ENCODE measurements around the gene TRNT1. TPM values are rescaled to one million over a fixed set of nuclear protein-coding genes. Genes with fewer than 3 reads are reported as not detected.
A peak's percentile ranks its signal among the peaks of the same experiment; 100 is the strongest.

TRNT1 gene
- 10 to 100 TPM; 28.9 to 37.2 (median 34.5) TPM for polyA plus RNA-seq (ENCODE audit: insufficient read length in 4 of 4)

DNA sequence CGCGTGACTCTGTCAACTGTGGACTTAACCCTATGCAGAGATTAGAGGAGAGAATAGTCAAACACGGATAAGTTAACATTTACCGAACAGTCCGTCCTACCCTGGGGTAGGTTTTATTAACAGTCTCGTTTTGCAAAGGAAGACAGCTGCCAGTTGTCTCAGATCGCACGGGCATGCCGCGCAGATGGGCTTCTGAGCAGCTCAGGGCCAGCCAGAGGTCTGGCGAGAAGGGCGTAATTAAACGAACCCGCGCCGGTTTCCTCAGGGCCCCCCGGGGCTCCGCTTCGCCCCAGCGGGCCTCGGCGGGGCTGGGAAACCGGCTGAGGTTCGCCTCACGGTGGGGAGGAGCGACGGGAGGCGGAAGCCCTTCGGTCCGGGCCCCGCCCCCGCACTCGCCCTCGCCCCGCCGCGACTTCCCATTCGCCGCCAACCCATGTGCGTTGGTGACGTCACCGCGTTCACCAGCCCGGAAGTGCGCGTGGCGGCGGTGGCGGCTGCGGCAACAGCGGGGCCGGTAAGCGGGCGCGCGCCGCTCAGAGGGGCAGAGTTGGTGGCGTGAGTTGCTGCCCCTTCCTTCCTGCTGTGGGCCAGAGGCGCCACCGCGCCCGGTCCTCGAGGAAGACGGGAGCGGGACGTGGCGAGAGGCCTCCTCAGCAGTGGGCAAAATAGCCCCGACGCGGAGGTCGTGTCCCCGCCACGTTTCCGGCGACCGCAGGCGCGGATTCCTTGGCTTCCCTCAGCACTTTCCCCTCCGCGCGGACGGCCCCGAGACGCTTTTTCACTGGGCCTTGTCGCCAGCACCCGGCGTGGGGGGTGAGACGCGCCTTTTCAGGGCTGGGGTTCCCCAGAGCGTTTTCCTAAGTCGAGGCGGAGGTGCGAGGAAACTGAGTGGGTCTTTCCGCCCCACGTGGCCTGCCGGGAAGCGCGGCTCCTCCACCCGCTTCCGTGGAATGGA, at the start of gene TRNT1:
Gene TRNT1 (plus strand): TSS at position 464 of the 955 bp plus-strand sequence. CDS start 2,101 bp downstream, outside the sequence.
- DNase-seq (ENCODE audit: low read depth in 4 of 4, low spot score in 3 of 4): peak; percentile 89 to 93 (median 93)

DNA sequence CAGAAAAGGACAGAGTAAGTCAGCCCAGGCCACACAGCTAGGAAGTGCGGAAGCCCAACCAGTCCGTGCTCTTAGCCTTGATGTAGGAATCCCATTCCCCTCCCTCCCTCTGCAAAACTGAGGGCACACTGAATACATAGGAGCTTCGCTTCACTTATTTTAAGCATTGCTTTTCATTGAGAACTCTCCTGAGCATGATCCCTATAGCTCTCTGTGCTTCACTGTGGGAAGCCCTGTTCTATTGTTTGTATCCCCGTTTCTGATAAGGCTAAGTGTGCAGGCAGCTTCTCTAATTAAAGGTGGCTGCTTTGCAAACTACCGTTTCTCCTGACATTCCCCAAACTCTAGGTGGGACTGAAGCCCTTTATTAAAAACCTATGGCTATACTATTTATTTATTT, 46.4 kb upstream of the TRNT1 start:
- DNase-seq (ENCODE audit: low read depth in 4 of 4, low spot score in 3 of 4): no peak

DNA sequence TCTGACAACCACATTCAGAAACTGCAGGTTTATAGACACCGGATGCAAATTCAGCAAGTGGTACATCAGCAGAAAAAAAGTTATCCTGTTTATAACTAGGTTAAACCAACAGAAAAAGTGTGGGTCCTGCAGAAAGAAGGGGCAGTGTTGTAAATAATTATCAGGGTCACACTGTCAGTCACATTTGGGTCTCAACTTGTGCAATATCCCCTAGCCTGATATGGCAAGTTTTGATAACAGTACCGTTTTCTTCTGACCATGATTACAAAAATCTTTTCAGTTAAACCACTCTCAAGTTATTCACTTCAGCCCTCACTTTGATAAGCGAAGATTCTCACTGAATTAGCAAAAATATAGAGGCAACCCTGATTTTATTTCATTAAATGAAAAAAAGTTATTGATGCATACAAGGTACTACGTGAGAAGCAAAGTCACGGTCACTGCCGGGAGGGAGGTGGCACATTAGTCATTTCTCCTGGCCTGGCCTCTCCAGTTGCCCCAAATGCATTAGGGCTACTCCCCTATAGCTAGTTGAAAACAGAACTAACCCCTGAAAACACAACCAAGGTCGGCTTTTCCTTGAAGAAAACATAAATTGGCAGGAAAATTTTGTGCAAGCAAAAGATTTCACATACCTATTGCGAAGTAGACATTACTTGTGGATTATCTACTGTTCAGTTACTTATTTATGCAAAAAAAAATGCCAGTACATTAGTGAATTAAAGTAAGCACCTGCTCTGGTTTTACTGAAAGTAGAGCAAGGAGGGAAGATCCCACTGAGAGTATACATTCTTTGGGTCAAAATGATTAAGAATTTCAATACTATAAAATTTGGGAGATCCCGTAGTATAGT, 45.1 kb upstream of the TRNT1 start:
- no peak for DNase-seq (ENCODE audit: low read depth in 4 of 4, low spot score in 3 of 4)

DNA sequence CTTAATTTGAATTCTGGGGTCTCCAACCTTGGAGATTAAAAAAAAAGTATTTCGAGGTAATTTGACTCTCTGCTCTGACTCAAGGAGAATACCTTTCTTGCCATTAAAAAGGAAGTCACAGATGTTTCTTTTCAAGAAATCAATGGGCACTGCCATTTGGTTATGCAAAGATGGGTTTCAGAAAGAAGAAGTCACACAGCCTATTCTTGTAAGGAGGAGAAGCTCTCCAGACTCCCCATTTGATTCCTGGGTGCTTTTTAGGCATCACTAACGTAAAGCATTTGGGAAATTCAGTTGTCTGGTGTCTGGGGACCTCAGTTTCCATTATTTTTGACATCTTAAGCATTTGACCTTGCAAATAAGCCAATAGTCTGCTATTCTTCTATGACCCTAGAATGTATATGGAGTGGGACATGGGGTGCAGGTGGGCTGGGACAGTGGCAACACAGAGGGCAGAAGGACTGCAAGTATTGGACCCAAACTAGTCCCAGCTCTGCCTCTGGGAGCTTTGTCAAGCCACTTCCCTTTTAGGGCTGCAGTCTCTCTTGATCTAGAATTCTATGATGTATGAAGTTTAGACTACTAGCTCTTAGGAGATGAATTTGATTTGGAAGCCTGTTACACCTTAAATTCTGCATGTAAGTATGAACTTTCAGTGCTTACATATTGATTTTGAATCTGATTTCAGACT, 44.4 kb upstream of the TRNT1 start:
- DNase-seq (ENCODE audit: low read depth in 4 of 4, low spot score in 3 of 4): no peak

DNA sequence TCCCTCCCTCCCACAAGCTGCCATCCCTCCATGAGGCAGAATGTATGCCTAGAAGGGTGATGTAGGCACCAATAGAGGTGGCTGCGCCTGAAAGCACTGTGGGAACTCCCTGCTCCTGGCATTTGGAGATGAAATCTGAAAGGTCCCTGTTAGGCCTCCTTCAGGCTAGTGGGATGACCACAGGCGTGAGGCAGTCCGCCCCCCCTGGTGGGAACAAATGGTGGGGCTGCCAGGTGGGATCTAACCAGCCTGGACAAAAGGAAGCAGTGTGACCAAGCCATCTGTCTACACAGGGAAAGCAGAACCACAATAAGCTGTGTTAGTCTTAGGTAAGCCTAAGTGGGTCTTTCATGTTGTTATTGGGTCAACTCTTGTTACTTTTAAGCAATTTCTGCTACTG, 41.9 kb upstream of the TRNT1 start:
- DNase-seq (ENCODE audit: low read depth in 4 of 4, low spot score in 3 of 4): no peak

DNA sequence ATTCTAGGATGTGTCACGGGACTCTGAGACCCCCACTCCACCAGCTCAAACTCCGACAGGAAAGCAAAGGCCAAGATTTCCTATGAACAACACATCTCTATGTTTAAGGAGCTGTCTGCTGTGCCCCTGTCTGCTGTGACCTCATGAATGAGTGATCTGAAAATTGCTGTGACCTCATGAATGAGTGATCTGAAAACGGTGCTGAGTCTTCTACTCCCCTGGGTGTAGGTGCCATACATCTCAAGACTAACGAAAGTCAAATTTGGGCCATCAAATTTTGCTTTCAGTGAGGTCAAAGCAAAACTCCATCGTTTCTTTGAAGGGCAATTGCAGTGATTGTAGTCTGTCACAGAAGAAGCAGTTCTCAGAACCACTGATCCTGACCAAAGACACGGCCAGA, 41.0 kb upstream of the TRNT1 start:
- no peak for DNase-seq (ENCODE audit: low read depth in 4 of 4, low spot score in 3 of 4)

DNA sequence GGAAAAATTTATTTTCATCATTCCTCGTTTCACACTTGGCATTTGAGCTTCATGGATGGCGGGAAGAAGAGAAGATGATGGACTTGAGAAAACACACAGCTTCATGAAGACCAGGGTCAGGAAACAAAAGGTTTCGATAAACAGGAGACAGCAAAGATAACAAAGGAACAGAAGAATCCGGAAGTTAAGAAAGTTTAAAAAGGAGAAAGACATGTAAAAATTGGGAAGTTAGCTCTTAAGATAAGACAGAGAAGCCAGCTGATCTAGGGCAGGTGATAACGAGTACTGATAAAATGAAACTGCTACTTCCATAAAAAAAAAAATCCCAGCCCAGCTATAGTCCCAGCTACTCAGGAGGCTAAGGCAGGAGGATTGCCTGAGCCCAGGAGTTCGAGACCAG, 40.5 kb upstream of the TRNT1 start:
- DNase-seq (ENCODE audit: low read depth in 4 of 4, low spot score in 3 of 4): no peak

DNA sequence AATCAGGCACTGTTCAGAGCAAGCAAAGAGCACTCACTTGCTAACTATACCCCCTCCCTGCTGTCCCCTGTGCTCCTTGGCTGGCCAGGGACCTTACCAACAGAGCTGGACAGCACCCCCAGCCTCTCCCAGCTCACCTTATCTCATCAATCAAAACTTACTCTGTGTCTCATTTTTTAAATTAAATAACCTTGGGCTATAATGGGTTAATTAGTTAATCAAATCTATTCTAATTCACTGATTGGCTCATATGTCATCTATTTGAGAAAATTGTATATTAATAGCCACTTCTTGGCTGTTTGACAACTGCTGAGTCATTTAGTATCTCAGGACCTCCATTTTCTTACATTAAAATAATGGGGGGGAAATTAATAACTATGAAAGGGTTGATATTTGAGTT, 39.5 kb upstream of the TRNT1 start:
- DNase-seq (ENCODE audit: low read depth in 4 of 4, low spot score in 3 of 4): no peak

DNA sequence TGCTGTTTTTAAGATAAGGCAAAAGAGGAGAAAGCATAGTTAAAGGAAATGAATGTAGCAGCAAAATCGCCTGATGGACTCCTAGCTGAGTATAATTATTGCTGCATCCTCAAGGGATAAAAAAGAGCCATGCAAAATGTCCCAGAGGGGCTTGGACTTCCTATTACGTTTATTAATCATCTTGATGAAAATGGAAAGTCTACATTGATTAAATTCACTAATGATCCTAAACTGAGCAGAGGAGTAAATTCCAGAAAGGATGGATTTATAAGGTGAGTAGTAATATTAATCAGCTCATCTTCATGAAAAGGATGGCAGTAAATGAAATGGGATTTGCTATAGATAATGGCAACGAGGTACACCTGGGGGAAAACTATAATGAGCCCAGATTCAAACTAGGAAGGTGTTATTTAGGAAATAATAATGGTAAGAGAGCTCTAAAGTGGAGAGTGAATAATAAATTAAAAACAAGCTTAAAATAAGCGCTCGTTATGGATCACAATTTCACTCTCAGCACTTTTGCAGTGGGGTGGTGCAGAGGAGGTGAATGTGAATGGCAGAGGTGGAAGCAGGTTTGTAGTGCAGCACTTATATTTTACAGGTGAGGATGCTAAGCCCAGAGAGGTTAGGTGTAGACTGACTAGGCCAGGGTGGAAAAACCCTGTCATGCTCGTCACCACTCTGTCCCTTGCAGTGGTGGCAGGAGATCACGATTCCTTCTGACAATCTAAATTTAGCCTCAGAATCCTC, 38.8 kb upstream of the TRNT1 start:
- no peak for DNase-seq (ENCODE audit: low read depth in 4 of 4, low spot score in 3 of 4)

DNA sequence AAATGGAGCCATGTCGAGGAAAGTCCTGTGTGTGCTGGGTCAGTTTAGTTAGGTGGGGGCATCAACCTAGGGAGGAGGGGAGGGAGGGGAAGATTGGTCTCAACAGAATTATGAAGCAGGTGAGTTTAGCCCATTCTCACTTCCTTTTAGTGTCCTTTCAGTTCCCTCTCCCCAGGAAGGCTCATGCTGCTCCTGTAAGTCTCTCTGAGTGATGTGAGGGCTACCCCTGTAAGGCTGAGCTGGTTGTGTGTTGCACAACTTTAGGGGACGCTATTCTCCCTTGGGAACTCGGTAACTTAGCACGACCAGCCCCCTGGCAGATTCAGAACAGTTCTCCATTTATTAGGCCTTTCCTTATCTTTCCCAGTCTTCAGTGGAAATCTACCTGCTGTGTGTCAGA, 37.7 kb upstream of the TRNT1 start:
- no peak for DNase-seq (ENCODE audit: low read depth in 4 of 4, low spot score in 3 of 4)

DNA sequence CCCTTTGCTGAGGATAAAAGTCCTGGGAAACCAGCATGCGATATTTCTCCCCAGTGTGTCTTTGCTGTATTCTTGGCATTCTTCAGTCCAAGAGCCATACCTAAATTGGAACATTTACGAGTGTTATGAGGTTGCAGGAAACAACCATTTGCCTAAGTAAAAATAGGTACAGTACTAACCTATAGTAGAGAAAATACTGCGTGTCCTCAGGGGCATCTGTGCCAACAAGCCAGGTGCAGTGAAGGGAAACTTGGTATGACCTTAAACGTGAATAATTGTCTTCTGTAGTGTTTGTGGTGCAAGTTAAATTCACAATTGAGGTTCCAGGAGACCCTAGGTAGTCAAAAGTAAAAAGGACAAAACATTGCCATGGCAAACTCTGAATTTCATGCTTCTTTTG, 28.8 kb upstream of the TRNT1 start:
- no peak for DNase-seq (ENCODE audit: low read depth in 4 of 4, low spot score in 3 of 4)

DNA sequence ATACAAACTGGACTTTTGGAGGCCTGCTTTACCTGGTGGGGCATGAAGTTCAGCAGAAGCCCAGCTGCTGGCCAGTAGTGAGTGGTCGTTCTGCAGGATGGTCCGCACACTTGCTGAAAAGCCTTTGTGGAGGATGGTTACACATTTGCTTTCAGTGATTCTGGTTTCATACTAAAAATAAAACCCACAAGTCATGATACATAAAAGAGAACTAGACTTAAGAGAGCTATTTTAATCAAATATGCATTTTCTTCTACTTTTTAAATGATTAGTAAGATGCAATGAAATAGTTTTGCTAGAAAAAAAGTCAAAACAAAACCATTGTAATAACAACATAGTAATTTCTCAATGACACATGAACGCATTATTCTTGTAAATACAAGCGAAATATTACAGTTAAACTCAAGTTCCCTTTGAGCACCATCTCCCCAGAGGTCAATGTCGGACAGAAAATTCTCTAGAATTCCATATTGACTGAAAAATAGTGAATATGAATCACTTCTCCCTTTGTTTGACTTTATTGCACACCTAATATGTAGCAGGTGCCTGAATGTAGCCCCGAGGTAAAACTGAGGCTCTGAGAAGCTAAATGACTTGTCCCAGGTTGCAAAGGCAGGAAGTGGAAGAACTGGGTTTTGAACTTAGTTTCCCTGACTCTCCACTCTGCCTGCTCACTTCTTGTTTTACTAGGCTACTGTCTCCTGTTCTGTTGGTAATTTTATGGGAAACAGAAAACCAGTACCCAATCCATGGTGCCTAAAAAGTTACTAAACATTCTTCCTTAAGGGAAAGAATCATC, 24.9 kb upstream of the TRNT1 start:
- no peak for DNase-seq (ENCODE audit: low read depth in 4 of 4, low spot score in 3 of 4)

DNA sequence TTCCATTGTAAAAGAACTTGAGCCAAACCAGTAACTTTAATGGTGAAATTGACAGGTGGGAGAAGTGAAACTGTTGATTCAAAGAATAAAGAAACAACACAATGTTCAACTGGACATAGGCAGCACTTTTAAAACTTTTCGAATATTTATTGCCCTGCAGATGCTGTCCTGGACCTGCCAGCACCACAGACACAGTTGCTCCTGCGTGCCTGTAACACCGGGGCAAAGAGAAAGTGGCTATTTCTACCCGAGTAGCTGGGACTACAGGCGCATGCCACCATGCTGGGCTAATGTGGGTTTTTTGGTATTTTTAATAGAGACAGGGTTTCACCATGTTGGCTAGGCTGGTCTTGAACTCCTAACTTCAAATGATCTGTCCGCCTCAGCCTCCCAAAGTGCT, 24.0 kb upstream of the TRNT1 start:
- no peak for DNase-seq (ENCODE audit: low read depth in 4 of 4, low spot score in 3 of 4)

DNA sequence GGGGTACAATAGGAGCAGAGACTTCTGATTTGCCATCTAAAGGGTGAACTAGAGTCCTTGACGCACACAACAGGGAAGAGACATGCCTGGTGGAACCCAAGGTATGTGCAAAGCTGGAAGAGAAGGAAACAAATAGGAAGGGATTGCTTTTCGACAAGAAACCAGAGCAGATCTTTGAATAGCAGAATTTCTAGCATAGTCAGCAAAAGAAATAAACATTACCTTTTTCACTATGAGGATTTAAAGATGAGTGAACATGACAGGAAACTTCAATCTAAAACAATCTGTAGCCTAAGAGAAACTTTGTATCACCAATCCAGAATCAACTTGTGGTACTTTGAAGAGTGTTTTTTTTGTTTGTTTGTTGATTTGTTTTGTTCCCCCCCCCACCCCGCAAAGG, 21.5 kb upstream of the TRNT1 start:
- no peak for DNase-seq (ENCODE audit: low read depth in 4 of 4, low spot score in 3 of 4)

DNA sequence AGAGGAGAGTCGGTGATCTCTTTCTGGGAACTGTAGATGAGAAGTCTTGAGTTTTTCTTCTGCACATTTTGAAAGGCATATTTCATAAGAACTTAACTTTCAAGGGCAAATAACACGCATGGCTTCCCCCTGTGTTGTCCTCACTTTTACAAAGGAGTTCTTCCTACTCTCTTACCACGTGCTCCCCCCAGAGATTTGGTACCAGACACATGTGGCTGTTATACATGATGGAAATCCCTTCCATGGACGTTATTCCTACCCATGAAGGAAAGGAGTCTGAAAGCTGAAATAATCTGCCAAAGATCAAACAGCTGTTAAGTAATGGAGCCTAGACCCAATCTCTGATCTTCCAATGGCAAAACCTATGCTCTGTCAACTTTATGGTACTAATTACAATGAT, 20.9 kb upstream of the TRNT1 start:
- DNase-seq (ENCODE audit: low read depth in 4 of 4, low spot score in 3 of 4): no peak

DNA sequence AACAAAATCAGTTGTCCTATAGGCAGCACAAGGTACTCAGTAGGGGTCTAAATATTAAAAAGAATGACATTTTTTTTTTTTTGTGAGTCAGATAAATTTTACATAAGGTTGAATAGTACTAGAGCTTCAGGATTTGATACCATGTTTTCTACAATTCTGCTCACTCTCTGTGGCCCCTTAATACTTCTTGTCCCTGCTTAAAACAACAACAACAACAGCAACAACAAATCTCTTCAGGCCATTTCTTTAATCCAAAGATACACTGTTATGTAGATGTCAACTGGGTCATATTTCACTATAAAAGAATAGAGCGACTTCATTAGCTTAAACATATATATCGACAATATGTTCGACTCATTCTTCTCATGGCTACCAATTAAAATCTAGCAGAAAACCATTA, 19.6 kb upstream of the TRNT1 start:
- no peak for DNase-seq (ENCODE audit: low read depth in 4 of 4, low spot score in 3 of 4)

DNA sequence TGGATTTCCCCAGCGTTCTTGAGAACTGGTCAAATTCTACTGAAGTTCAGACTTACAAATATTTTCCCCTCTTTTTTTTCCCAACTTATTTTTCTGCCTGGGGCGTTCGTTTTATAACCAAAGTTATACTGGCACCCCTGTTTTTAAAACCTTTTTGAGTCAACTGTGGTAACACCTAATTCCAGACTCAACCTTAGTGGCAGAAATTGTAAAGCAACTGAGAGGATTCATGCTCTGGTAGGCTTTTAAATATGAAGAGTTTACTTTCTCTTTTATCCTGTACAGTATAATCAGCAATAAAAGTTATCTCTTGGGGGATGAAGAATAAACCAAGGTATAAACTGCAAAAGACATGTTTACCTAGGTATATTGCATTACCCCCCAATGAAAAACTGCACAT, 18.9 kb upstream of the TRNT1 start:
- no peak for DNase-seq (ENCODE audit: low read depth in 4 of 4, low spot score in 3 of 4)

DNA sequence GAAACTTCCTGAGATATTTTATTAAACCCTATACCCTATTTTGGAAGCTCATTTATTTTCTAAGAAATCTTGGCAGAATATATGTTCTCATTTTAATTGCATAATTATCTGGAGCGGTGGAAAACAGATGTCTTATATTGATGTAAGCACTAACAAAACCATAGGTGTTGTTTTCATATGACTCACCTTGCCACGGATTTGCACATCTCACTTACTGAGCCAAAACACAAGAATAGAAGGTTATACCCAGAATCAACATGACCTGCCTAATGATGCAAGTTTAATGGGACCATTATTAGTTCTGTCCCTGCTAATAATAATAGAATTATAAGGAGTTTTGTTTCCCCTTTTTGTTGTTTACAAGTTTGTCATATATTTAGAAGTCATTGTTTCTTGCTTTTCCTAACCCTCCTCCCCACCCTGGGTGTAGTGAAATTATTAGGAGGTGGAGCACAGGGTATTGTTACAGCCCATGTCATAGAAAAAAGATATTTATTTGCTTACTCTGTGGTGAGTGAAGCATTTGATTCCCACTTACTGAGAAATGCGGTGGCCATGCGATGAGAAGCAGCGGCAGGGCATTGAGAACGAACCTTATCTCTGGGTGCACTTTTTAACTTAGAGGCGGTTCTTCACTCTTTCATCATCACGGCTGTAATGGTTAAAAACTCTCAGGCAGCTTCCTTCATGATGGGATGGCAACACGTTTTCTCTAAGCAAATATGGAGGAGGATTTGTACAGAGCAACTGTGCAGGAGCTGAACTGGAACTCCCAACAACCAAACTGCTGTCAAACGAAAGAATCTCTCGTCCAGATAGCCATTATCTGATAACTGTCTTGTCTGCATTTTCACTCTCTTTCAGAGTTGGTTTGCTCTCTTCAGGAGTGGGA, 17.1 kb upstream of the TRNT1 start:
- DNase-seq (ENCODE audit: low read depth in 4 of 4, low spot score in 3 of 4): no peak

DNA sequence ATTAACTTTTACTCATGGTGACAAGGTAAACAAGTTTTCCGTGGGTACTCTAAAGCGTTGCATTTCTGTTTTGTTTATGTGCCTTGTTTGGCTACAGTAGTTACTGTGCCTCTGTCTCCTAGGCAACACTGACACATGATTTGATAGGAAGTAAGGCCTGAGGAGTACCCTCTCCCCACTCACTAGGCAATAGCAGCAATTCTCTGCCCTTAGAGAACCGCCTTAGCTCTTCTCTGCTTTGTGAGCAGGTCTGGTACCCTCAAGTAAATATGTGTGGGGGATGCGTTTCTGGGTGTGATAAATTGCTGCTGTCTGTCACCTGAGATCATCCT, 16.5 kb upstream of the TRNT1 start, which contains the start of gene IL5RA:
Gene IL5RA (minus strand): TSS at position 76 of the 332 bp plus-strand sequence. CDS start 5,390 bp downstream, outside the sequence.
- peak in 3 of 4 donors; percentile 13 to 36 (median 33) for DNase-seq (ENCODE audit: low read depth in 4 of 4, low spot score in 3 of 4)

Measured in right renal pelvis (tissue), 4 donors.